GM23338 (cell line): ENCODE data around the gene CSTPP1. TPM values are rescaled to one million over a fixed set of nuclear protein-coding genes. Genes with fewer than 3 reads are reported as not detected.

ENCODE experiments used
- ATAC-seq: fragments of 200-7000 bp; cut with Tn5 transposase; 3 replicates; pipeline ENCODE4 v1.9.1; 2020
- DNase-seq: peaks from one replicate; pipeline ENCODE4 v3.0.0-alpha.2; 2015; ENCODE audit warnings: low spot score
- H2AFZ ChIP-seq: fragments of 200-600 bp; sonication (generic); 2 replicates; pipeline ENCODE4 v1.8.0; 2016; ENCODE audit warnings: antibody characterized with exemption, mild to moderate bottlenecking, moderate library complexity
- H3F3A ChIP-seq: fragments of 200-600 bp; sonication (generic); replicated peaks from 2 replicates; pipeline ENCODE4 v1.8.0; 2017; ENCODE audit warnings: antibody characterized with exemption, mixed run types, low read depth
- H3K27ac ChIP-seq: fragments of 200-600 bp; sonication (generic); 2 replicates; pipeline ENCODE4 v1.6.1; 2016; ENCODE audit warnings: low read depth
- H3K27me3 ChIP-seq: fragments of 200-600 bp; sonication (generic); 2 replicates; pipeline ENCODE4 v1.8.0; 2016; ENCODE audit warnings: mild to moderate bottlenecking, mixed run types, moderate library complexity; ENCODE audit not compliant: insufficient read depth
- H3K36me3 ChIP-seq: fragments of 200-600 bp; sonication (generic); 2 replicates; pipeline ENCODE4 v1.8.0; 2016; ENCODE audit warnings: mild to moderate bottlenecking; ENCODE audit not compliant: insufficient read depth
- H3K4me1 ChIP-seq: fragments of 200-600 bp; sonication (generic); 2 replicates; pipeline ENCODE4 v1.8.0; 2016; ENCODE audit warnings: mild to moderate bottlenecking, moderate library complexity; ENCODE audit not compliant: insufficient read depth
- H3K4me2 ChIP-seq: fragments of 200-600 bp; sonication (generic); 2 replicates; pipeline ENCODE4 v1.7.1; 2017; ENCODE audit warnings: mixed run types
- H3K4me3 ChIP-seq: fragments of 200-600 bp; sonication (generic); 2 replicates; pipeline ENCODE4 v1.6.1; 2016; ENCODE audit warnings: mixed run types
- H3K79me2 ChIP-seq: fragments of 200-600 bp; sonication (generic); replicated peaks from 2 replicates; pipeline ENCODE4 v1.8.0; 2017; ENCODE audit warnings: mild to moderate bottlenecking; ENCODE audit not compliant: insufficient read depth
- H3K9me2 ChIP-seq: fragments of 200-600 bp; sonication (generic); 2 replicates; pipeline ENCODE4 v1.8.0; 2017; ENCODE audit not compliant: insufficient read depth
- H4K20me1 ChIP-seq: fragments of 200-600 bp; sonication (generic); replicated peaks from 2 replicates; pipeline ENCODE4 v1.8.0; 2017; ENCODE audit warnings: mild to moderate bottlenecking; ENCODE audit not compliant: insufficient read depth
- H3K27ac Mint-ChIP-seq: 2 replicates; pipeline ENCODE4 v1.8.0; 2020; ENCODE audit warnings: inconsistent platforms, mild to moderate bottlenecking, moderate library complexity, mixed read lengths
- H3K27me3 Mint-ChIP-seq: 3 replicates; pipeline ENCODE4 v1.8.0; 2022; ENCODE audit warnings: low read depth, mild to moderate bottlenecking, moderate library complexity, mixed read lengths, inconsistent platforms; ENCODE audit not compliant: insufficient read depth, poor library complexity
- H3K36me3 Mint-ChIP-seq: 3 replicates; pipeline ENCODE4 v1.8.0; 2021; ENCODE audit warnings: low read depth, mild to moderate bottlenecking, inconsistent platforms, moderate library complexity, mixed read lengths
- H3K4me1 Mint-ChIP-seq: 3 replicates; pipeline ENCODE4 v1.8.0; 2020; ENCODE audit warnings: mild to moderate bottlenecking, inconsistent platforms, mixed read lengths
- H3K4me3 Mint-ChIP-seq: 3 replicates; pipeline ENCODE4 v1.8.0; 2021; ENCODE audit warnings: moderate library complexity, mild to moderate bottlenecking, inconsistent platforms, mixed read lengths
- H3K9me3 Mint-ChIP-seq: 3 replicates; pipeline ENCODE4 v1.8.0; 2020; ENCODE audit warnings: moderate library complexity, mild to moderate bottlenecking, inconsistent platforms, mixed read lengths
- CREB1 ChIP-seq: fragments of 250-450 bp; sonication (Bioruptor Pico); IDR thresholded peaks from 2 replicates; pipeline ENCODE4 v1.5.0; 2020; ENCODE audit warnings: low read depth, mild to moderate bottlenecking, moderate library complexity
- EZH2phosphoT487 ChIP-seq: fragments of 200-600 bp; sonication (generic); IDR thresholded peaks from one replicate; pipeline ENCODE4 v1.8.1; 2018; ENCODE audit warnings: antibody characterized with exemption; ENCODE audit not compliant: unreplicated experiment
- JUNB ChIP-seq: IDR thresholded peaks from one replicate; pipeline ENCODE4 v1.6.1; 2016; ENCODE audit warnings: antibody characterized with exemption; ENCODE audit not compliant: unreplicated experiment
- NANOG ChIP-seq: IDR thresholded peaks from 2 replicates; pipeline ENCODE4 v1.6.1; 2016; ENCODE audit warnings: antibody characterized with exemption, borderline replicate concordance
- POLR2AphosphoS5 ChIP-seq: IDR thresholded peaks from 2 replicates; pipeline ENCODE4 v1.6.1; 2016; ENCODE audit warnings: antibody characterized with exemption, low read depth
- REST ChIP-seq: IDR thresholded peaks from one replicate; pipeline ENCODE4 v1.6.1; 2018; ENCODE audit warnings: antibody characterized with exemption; ENCODE audit not compliant: unreplicated experiment
- STAT1 ChIP-seq: IDR thresholded peaks from one replicate; pipeline ENCODE4 v1.6.1; 2016; ENCODE audit warnings: antibody characterized with exemption; ENCODE audit not compliant: unreplicated experiment
- ZNF114 ChIP-seq: fragments of 250-450 bp; sonication (Bioruptor Pico); IDR thresholded peaks from 2 replicates; pipeline ENCODE4 v1.5.0; 2020; ENCODE audit warnings: mild to moderate bottlenecking, moderate library complexity
- ZNF331 ChIP-seq: fragments of 250-450 bp; sonication (Bioruptor Pico); IDR thresholded peaks from 2 replicates; pipeline ENCODE4 v1.5.0; 2020; ENCODE audit warnings: low read depth, mild to moderate bottlenecking, moderate library complexity
- polyA plus RNA-seq: library from polyadenylated mRNA; unstranded; fragments of >200 nt; fragmentation: Nextera tagmentation; extraction: Ambion mirVana; gene quantifications from 2 replicates; pipeline ENCODE4 v1.2.1, GENCODE V29; 2016
- total RNA-seq: library from RNA; depleted of rRNA; stranded (reverse); fragments of >200 nt; shearing (Covaris generic); gene quantifications from 2 replicates; pipeline ENCODE4 v1.2.3, GENCODE V29; 2014
- TF ChIP-seq, protein P1 (sequence below), 2 experiments: fragments of 200-600 bp in 1 of 2; sonication (generic) in 1 of 2; conservative IDR thresholded peaks; 2 replicates each; pipeline versions ENCODE4 v1.5.1 to v1.6.1; 2016 to 2017; ENCODE audit warnings: antibody characterized with exemption in 2 of 2, low read depth in 2 of 2, mild to moderate bottlenecking in 2 of 2, moderate library complexity in 1 of 2

Gene CSTPP1
- total and polyA plus RNA-seq, 2 experiments from 2014 or later: 23.5 to 42.6 TPM

- TF ChIP-seq REST: no peak
- TF ChIP-seq STAT1: no peak
- TF ChIP-seq EZH2phosphoT487: no peak
- TF ChIP-seq CREB1 (CRISPR knock-in tag): no peak
These were observed 23.1 kb upstream of the CSTPP1 start (continued) for GRCh38 chr11:46913484-46913883.

- Histone ChIP-seq H3K27me3 (peaks cover 22% of the 10 kb centered on the region), H2AFZ (no peak overlapping the region), H3F3A (peaks cover 29% of the 10 kb centered on the region), H3K79me2 (peaks cover 62% of the 10 kb centered on the region), H3K4me3 (peak overlapping the region; percentile 50; the same call in 1 of the 2 replicates), H3K36me3 (no peaks in the 10 kb centered on the region), H4K20me1 (no peaks in the 10 kb centered on the region), H3K4me2 (peak overlapping the region; percentile 78), H3K9me2 (no peaks in the 10 kb centered on the region), H3K4me1 (peaks cover 61% of the 10 kb centered on the region), H3K27ac (no peak overlapping the region)
- Mint-ChIP-seq H3K4me3 (peak overlapping the region; percentile 56), H3K27ac (peak overlapping the region; percentile 41; the same call in 1 of the 2 replicates), H3K36me3 (peaks cover 12% of the 10 kb centered on the region), H3K4me1 (peaks cover 66% of the 10 kb centered on the region), H3K9me3 (no peaks in the 10 kb centered on the region; the same call in 1 of the 3 replicates), H3K27me3 (peaks cover 41% of the 10 kb centered on the region)
- ATAC-seq: no peak
- DNase-seq: no peak
- no peak for TF ChIP-seq ZNF331 (CRISPR knock-in tag)
- TF ChIP-seq REST: no peak
- TF ChIP-seq ZNF114 (CRISPR knock-in tag): no peak
- TF ChIP-seq, protein P1, sequence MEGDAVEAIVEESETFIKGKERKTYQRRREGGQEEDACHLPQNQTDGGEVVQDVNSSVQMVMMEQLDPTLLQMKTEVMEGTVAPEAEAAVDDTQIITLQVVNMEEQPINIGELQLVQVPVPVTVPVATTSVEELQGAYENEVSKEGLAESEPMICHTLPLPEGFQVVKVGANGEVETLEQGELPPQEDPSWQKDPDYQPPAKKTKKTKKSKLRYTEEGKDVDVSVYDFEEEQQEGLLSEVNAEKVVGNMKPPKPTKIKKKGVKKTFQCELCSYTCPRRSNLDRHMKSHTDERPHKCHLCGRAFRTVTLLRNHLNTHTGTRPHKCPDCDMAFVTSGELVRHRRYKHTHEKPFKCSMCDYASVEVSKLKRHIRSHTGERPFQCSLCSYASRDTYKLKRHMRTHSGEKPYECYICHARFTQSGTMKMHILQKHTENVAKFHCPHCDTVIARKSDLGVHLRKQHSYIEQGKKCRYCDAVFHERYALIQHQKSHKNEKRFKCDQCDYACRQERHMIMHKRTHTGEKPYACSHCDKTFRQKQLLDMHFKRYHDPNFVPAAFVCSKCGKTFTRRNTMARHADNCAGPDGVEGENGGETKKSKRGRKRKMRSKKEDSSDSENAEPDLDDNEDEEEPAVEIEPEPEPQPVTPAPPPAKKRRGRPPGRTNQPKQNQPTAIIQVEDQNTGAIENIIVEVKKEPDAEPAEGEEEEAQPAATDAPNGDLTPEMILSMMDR (conservative IDR thresholded peaks at IDR 0.05; ENCODE audit: low read depth in 2 of 2): no peak
- no peak for TF ChIP-seq NANOG
- no peak for TF ChIP-seq JUNB
- no peak for TF ChIP-seq STAT1
- TF ChIP-seq POLR2AphosphoS5: no peak
These were observed 22.2 kb upstream of the CSTPP1 start for GRCh38 chr11:46914363-46914762.
